ENCODE measurements around the gene CNTN4. TPM values are rescaled to one million over a fixed set of nuclear protein-coding genes. Genes with fewer than 3 reads are reported as not detected.

Gene CNTN4
- polyA plus RNA-seq, 1 experiment = not detected

DNA sequence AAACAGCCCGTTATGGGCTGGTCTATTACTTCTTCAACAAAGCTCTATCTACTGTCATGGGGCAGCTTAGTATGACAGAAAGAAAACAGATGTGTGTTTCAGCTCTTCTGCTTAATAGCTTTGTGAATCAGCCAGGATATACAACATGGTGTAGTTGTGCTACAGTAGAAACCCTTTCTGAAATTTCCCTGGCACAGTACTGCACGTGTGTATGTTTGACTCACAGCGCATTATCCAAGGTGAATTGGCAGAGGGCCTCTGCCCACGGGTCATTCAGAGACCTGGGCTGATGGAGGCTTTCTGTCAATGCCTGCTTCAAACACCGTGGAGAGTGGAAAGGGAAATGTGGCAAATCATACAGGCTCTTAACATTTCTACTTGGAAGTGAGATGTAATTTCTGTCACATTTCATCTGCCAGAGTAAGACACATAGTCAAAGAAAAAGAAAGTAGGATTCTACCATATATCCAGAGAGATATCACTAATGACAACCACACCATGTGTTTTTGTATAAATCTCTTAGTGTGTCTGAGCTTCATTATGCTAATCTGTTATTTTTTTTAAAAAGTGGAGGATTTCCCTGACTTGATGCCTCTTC is 505.1 kb downstream of the CNTN4 start:
- H3K4me3 ChIP-seq (ENCODE audit: low read depth, low read length) = no peak overlapping the region
- DNase-seq (ENCODE audit: low read depth) = no peak
- H3K27me3 ChIP-seq (ENCODE audit: control insufficient read depth, insufficient read depth, low read length) = no peaks in the 10 kb centered on the region
- TF ChIP-seq, protein P1, sequence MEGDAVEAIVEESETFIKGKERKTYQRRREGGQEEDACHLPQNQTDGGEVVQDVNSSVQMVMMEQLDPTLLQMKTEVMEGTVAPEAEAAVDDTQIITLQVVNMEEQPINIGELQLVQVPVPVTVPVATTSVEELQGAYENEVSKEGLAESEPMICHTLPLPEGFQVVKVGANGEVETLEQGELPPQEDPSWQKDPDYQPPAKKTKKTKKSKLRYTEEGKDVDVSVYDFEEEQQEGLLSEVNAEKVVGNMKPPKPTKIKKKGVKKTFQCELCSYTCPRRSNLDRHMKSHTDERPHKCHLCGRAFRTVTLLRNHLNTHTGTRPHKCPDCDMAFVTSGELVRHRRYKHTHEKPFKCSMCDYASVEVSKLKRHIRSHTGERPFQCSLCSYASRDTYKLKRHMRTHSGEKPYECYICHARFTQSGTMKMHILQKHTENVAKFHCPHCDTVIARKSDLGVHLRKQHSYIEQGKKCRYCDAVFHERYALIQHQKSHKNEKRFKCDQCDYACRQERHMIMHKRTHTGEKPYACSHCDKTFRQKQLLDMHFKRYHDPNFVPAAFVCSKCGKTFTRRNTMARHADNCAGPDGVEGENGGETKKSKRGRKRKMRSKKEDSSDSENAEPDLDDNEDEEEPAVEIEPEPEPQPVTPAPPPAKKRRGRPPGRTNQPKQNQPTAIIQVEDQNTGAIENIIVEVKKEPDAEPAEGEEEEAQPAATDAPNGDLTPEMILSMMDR (IDR thresholded peaks at IDR 0.05; ENCODE audit: insufficient read depth, low read depth, low read length) = no peak
- CTCF ChIA-PET = no interaction called here
- H3K36me3 ChIP-seq (ENCODE audit: control insufficient read depth, insufficient read depth, low read length) = no peaks in the 10 kb centered on the region
- POLR2A ChIA-PET = no interaction called here

DNA sequence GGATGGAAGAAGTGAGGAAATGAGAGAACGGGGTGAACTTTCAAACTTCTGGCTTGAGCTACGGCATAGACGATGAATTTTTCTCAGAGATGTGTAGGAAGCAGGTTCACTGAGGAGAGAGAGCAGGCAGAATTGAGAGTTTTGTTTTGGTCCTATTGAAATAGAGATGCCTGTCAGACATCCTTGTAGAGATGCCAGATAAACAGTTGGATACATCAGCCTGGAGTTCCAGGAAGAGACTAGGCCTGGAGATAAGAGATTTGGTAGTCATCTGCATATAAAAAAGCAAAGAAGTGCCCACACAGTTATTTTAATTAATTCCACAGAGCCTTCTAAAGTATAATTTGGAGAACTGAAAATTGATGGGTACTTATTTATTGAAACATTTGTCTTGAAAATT is 515.9 kb downstream of the CNTN4 start:
- DNase-seq (ENCODE audit: low read depth) = no peak
- ChIA-PET POLR2A (no interaction called here), CTCF (no interaction called here)
- H3K4me3 ChIP-seq (ENCODE audit: low read depth, low read length) = no peak overlapping the region
- TF ChIP-seq, protein P1 (IDR thresholded peaks at IDR 0.05; ENCODE audit: insufficient read depth, low read depth, low read length) = no peak
- no peaks in the 10 kb centered on the region for H3K27me3 ChIP-seq (ENCODE audit: control insufficient read depth, insufficient read depth, low read length)
- H3K36me3 ChIP-seq (ENCODE audit: control insufficient read depth, insufficient read depth, low read length) = no peaks in the 10 kb centered on the region

DNA sequence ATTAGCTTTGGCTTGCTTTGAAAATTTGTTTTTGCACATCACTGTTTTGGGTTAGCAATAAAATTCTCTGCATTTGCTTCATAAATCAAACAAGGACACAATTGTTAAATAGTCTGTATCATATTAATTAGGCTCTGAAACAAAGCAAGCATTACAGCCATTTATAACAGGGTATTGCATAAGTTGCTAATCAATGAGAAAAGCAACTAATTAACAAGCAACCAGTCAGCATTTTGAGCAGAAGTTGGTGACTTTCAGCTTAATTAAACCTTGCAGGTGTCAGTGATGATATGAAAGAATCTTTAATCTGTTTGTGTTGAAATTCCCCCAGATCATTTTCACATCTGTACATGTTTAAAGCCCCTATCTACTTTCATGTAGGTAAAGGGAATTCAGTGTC is 516.4 kb downstream of the CNTN4 start:
- Histone ChIP-seq H3K27me3 (ENCODE audit: control insufficient read depth, insufficient read depth, low read length) (no peaks in the 10 kb centered on the region), H3K4me3 (ENCODE audit: low read depth, low read length) (no peak overlapping the region), H3K36me3 (ENCODE audit: control insufficient read depth, insufficient read depth, low read length) (no peaks in the 10 kb centered on the region)
- POLR2A ChIA-PET = no interaction called here
- TF ChIP-seq, protein P1 (IDR thresholded peaks at IDR 0.05; ENCODE audit: insufficient read depth, low read depth, low read length) = no peak
- CTCF ChIA-PET = no interaction called here
- DNase-seq (ENCODE audit: low read depth) = no peak

DNA sequence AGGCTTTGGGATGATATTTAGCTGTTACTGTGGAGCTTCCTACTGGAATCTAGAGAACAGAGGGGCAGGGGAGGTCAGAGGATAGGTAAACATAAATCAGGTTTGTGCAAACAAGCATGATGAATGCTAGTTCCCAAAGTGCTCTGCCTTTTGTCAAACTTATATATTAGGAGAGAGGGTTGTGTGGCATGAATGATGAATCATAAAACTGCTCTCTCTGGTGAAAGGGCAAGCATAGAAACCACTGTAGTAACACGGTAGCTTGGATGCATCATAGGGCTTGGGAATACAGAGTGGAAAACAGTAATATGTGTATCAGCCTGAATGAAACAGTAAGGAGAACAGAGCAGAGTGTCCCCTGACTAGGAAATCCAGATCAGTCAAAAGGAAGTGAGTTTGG is 524.8 kb downstream of the CNTN4 start:
- no peaks in the 10 kb centered on the region for H3K36me3 ChIP-seq (ENCODE audit: control insufficient read depth, insufficient read depth, low read length)
- POLR2A ChIA-PET = no interaction called here
- no peak overlapping the region for H3K4me3 ChIP-seq (ENCODE audit: low read depth, low read length)
- TF ChIP-seq, protein P1 (IDR thresholded peaks at IDR 0.05; ENCODE audit: insufficient read depth, low read depth, low read length) = no peak
- CTCF ChIA-PET = no interaction called here
- no peaks in the 10 kb centered on the region for H3K27me3 ChIP-seq (ENCODE audit: control insufficient read depth, insufficient read depth, low read length)
- DNase-seq (ENCODE audit: low read depth) = no peak

DNA sequence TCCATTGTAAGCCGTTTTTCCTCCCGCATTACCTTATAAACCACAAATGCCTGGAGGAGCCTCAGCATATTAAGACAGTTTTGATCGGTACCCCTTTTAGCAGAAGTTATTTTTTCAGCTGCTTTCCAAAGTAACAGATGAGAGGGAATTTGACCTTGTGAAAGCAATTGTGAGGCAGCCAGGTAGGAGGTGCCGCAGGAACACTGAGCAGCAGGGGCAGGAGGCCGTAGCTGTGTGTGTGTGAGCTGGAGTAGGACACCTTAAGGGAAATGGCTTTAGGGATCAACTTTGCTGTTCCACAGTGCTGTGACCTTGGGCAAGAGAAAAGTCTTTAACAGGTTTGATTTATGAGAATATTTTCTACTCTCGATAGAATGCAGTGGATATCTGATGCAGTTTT is 529.5 kb downstream of the CNTN4 start:
- DNase-seq (ENCODE audit: low read depth) = no peak
- TF ChIP-seq, protein P1 (IDR thresholded peaks at IDR 0.05; ENCODE audit: insufficient read depth, low read depth, low read length) = no peak
- ChIA-PET POLR2A (no interaction called here), CTCF (no interaction called here)
- Histone ChIP-seq H3K27me3 (ENCODE audit: control insufficient read depth, insufficient read depth, low read length) (no peaks in the 10 kb centered on the region), H3K4me3 (ENCODE audit: low read depth, low read length) (no peak overlapping the region), H3K36me3 (ENCODE audit: control insufficient read depth, insufficient read depth, low read length) (no peaks in the 10 kb centered on the region)

All from BJ (cell line).